Measurements from ENCODE around the gene AOPEP. TPM values are rescaled to one million over a fixed set of nuclear protein-coding genes. Genes with fewer than 3 reads are reported as not detected.

The AOPEP gene
- total and polyA plus RNA-seq, 9 of the 15 experiments (the other 6 are each of a cell fraction or from before 2014, with no cell fraction given), result 4.5 to 19.3 (median 13.5) TPM

- Histone ChIP-seq H3K36me3 (ENCODE audit: control insufficient read depth, insufficient read depth, low read length) (peaks cover 9% of the 10 kb centered on the region; the same call in 2 of the 3 replicates), H3K27ac (ENCODE audit: extremely low read depth, low read depth, low read length) (no peak overlapping the region), H3K4me3 (no peak overlapping the region), H3K9ac (ENCODE audit: insufficient read depth in 1 of 2, low read depth in 2 of 2, low read length in 2 of 2) (no peak overlapping the region), H3K4me2 (ENCODE audit: insufficient read depth, low read length) (no peak overlapping the region), H4K20me1 (replicated peaks; ENCODE audit: control insufficient read depth, insufficient read depth, low read length) (no peaks in the 10 kb centered on the region), H3K79me2 (ENCODE audit: control insufficient read depth, insufficient read depth, low read length) (no peaks in the 10 kb centered on the region), H3K9me1 (ENCODE audit: control insufficient read depth, insufficient read depth, low read length) (no peaks in the 10 kb centered on the region), H2AFZ (ENCODE audit: low read depth, low read length) (no peak overlapping the region), H3K9me3 (replicated peaks; ENCODE audit: control insufficient read depth, insufficient read depth, low read depth, low read length) (no peaks in the 10 kb centered on the region), H3K27me3 (ENCODE audit: control insufficient read depth in 2 of 2, insufficient read depth in 2 of 2, low read length in 2 of 2) (no peaks in the 10 kb centered on the region), H3K4me1 (replicated peaks in 1 of 2; ENCODE audit: control insufficient read depth in 2 of 2, insufficient read depth in 2 of 2, low read length in 2 of 2) (peaks cover 0 to 6% of the 10 kb centered on the region in 2 experiments; a peak in 2 of 5 replicates)
- POLR2A ChIA-PET, result interaction anchor here (0.7 kb wide), 1 partner anchor 9 kb away, joined by 3 read pairs; no protein-coding TSS in a partner anchor
- CTCF ChIA-PET (ENCODE audit: low intra/inter-chr PET ratio), result no interaction called here
- intact Hi-C loops (cut with micrococcal nuclease) (no loop called here), in situ Hi-C loops (cut with MboI) (no loop called here)
- DNase-seq (ENCODE audit: extremely low read depth in 1 of 4, low spot score in 3 of 4) (no peak), FAIRE-seq (no peak), ATAC-seq (no peak)
- no TSS peak for BruUV-seq (replicated peaks)
- 94% methylated on average over 2 of the region's 2 CpGs for WGBS (ENCODE audit: insufficient coverage, low coverage, missing lambda C conversion rate)
- TF ChIP-seq PHB2 (IDR thresholded peaks at IDR 0.05; ENCODE audit: low read depth), result no peak
- TF ChIP-seq ZBTB9 (CRISPR knock-in tag; IDR thresholded peaks at IDR 0.05), result no peak
- TF ChIP-seq TCF3 (CRISPR knock-in tag; IDR thresholded peaks at IDR 0.05), result no peak
- TF ChIP-seq E2F3 (CRISPR knock-in tag; IDR thresholded peaks at IDR 0.05), result no peak
- no peak for TF ChIP-seq BACH1 (tag; IDR thresholded peaks at IDR 0.05)
- TF ChIP-seq SNAPC5 (CRISPR knock-in tag; IDR thresholded peaks at IDR 0.05), result no peak
- TF ChIP-seq FOXK1 (CRISPR knock-in tag; IDR thresholded peaks at IDR 0.05; ENCODE audit: borderline replicate concordance), result no peak
- TF ChIP-seq CBX3 (IDR thresholded peaks at IDR 0.05; ENCODE audit: borderline replicate concordance in 1 of 2, low read length in 2 of 2), result no peak
- no peak for TF ChIP-seq CEBPB (tag; IDR thresholded peaks at IDR 0.05)
- no peak for TF ChIP-seq ZNF639 (CRISPR knock-in tag; conservative IDR thresholded peaks at IDR 0.05 in 1 of 2, IDR thresholded peaks at IDR 0.05 in 1 of 2)
- TF ChIP-seq CTCFL (IDR thresholded peaks at IDR 0.05; ENCODE audit: borderline replicate concordance, insufficient read depth, low read depth, low read length, poor library complexity, severe bottlenecking), result no peak
- TF ChIP-seq PBX2 (CRISPR knock-in tag; IDR thresholded peaks at IDR 0.05; ENCODE audit: low read depth), result no peak
- TF ChIP-seq PBX2 (tag; conservative IDR thresholded peaks at IDR 0.05; ENCODE audit: low read depth), result no peak
Measured at GRCh38 chr9:95060916-95061315, 334.4 kb downstream of the AOPEP start.

All from K562 (cell line).